Activated T-helper 1 cell treated with anti-CD3 and anti-CD28 coated beads, Interleukin-2, amount 50 U/mL, for 16 hours (primary cell): ENCODE measurements around the gene ACER1.

Experiments used
- DNase-seq, 2 donors: peaks; one replicate each; pipeline ENCODE4 v3.0.0-alpha.2; 2020; ENCODE audit warnings: low read depth in 1 of 2, low spot score in 1 of 2

ACER1 gene

GRCh38 chr19:6270076-6270745, 63.2 kb downstream of the ACER1 start:
- no peak for DNase-seq

GRCh38 chr19:6269101-6269886, 64.1 kb downstream of the ACER1 start:
- no peak for DNase-seq

- DNase-seq, result no peak
Measured at GRCh38 chr19:6268382-6268771, 65.0 kb downstream of the ACER1 start.

GRCh38 chr19:6267552-6268381, 65.6 kb downstream of the ACER1 start:
- no peak for DNase-seq

GRCh38 chr19:6264803-6265202, 68.6 kb downstream of the ACER1 start:
- no peak for DNase-seq

- DNase-seq, result no peak
Measured at GRCh38 chr19:6263735-6264444, 69.5 kb downstream of the ACER1 start.

- no peak for DNase-seq
Measured at GRCh38 chr19:6263306-6263705, 70.1 kb downstream of the ACER1 start.

- no peak for DNase-seq
Measured at GRCh38 chr19:6262519-6262918, 70.9 kb downstream of the ACER1 start.

GRCh38 chr19:6261883-6262282, 71.5 kb downstream of the ACER1 start:
- DNase-seq, result no peak

GRCh38 chr19:6260912-6261650, 72.3 kb downstream of the ACER1 start:
- no peak for DNase-seq

GRCh38 chr19:6260376-6260775, 73.0 kb downstream of the ACER1 start:
- DNase-seq, result no peak

- DNase-seq, result no peak
Measured at GRCh38 chr19:6259312-6259861, 74.0 kb downstream of the ACER1 start.

GRCh38 chr19:6258812-6259311, 74.5 kb downstream of the ACER1 start:
- no peak for DNase-seq
